B cell (primary cell): ENCODE results near the gene NUP85. TPM values are rescaled to one million over a fixed set of nuclear protein-coding genes. Genes with fewer than 3 reads are reported as not detected.

ENCODE experiments used
- ATAC-seq: fragments of 200-7000 bp; cut with Tn5 transposase; one replicate; pipeline ENCODE4 v1.10.0; 2021; ENCODE audit warnings: low read depth, mild to moderate bottlenecking, moderate number of reproducible peaks, moderate library complexity
- CTCF ChIA-PET: fragments of 350-600 bp; sonication (Branson Sonifier 250); formaldehyde crosslinking; loops from one replicate; lab custom pipeline; 2021; ENCODE audit warnings: antibody characterized with exemption, inconsistent platforms; lab: Charles Lee
- POLR2A ChIA-PET: fragments of 350-600 bp; sonication (Branson Sonifier 250); formaldehyde crosslinking; loops from one replicate; lab custom pipeline; 2021; ENCODE audit warnings: antibody characterized with exemption; lab: Charles Lee
- DNase-seq: peaks from one replicate; pipeline ENCODE4 v3.0.0; 2013
- H2AFZ ChIP-seq: 2 replicates; pipeline ENCODE4 v1.6.1; 2012; ENCODE audit warnings: mild to moderate bottlenecking, low read depth, low read length; ENCODE audit not compliant: insufficient read depth, poor library complexity, severe bottlenecking
- H3K27ac ChIP-seq, 2 donors: 1 replicate in 1 of 2; 2 replicates in 1 of 2; pipeline ENCODE4 v1.5.1; 2012 to 2013; ENCODE audit warnings: low read length in 2 of 2, mild to moderate bottlenecking in 2 of 2, moderate library complexity in 1 of 2
- H3K27me3 ChIP-seq, 4 experiments: fragments of 200-600 bp in 1 of 4; sonication (generic) in 1 of 4; replicated peaks in 1 of 4; 1 replicate in 2 of 4; 2 replicates in 2 of 4; pipeline versions ENCODE4 v1.6.1 to v1.7.0; 2013 to 2016; ENCODE audit warnings: low read length in 3 of 4, mild to moderate bottlenecking in 2 of 4, mixed read lengths in 1 of 4, moderate library complexity in 1 of 4; ENCODE audit not compliant: insufficient read depth in 4 of 4, control insufficient read depth in 3 of 4; ENCODE audit errors: control extremely low read depth in 1 of 4
- H3K36me3 ChIP-seq, 2 experiments: replicated peaks in 1 of 2; 1 replicate in 1 of 2; 2 replicates in 1 of 2; pipeline versions ENCODE4 v1.6.1 to v1.7.1; 2013; ENCODE audit warnings: low read length in 1 of 2; ENCODE audit not compliant: insufficient read depth in 2 of 2, control insufficient read depth in 1 of 2; ENCODE audit errors: control extremely low read depth in 1 of 2, extremely low read depth in 1 of 2
- H3K4me1 ChIP-seq, 2 donors: fragments of 200-600 bp in 1 of 2; sonication (generic) in 1 of 2; 1 replicate in 1 of 2; 2 replicates in 1 of 2; pipeline versions ENCODE4 v1.5.1 to v1.6.1; 2013 to 2017; ENCODE audit warnings: low read length in 2 of 2; ENCODE audit not compliant: control insufficient read depth in 2 of 2, insufficient read depth in 2 of 2
- H3K4me2 ChIP-seq: replicated peaks from 2 replicates; pipeline ENCODE3; 2012; ENCODE audit warnings: mild to moderate bottlenecking, low read depth, low read length; ENCODE audit not compliant: poor library complexity, severe bottlenecking
- H3K4me3 ChIP-seq, 5 experiments: fragments of 200-600 bp in 1 of 5; sonication (generic) in 1 of 5; 1 replicate in 3 of 5; 2 replicates in 2 of 5; pipeline versions ENCODE4 v1.5.1 to v1.7.0; 2011 to 2016; ENCODE audit warnings: low read length in 4 of 5, mild to moderate bottlenecking in 4 of 5, low read depth in 2 of 5, control low read depth in 1 of 5, moderate library complexity in 1 of 5; ENCODE audit not compliant: insufficient read depth in 1 of 5; ENCODE audit errors: control extremely low read depth in 1 of 5, extremely low read depth in 1 of 5
- H3K79me2 ChIP-seq: fragments of 200-600 bp; sonication (generic); one replicate; pipeline ENCODE4 v1.6.0; 2016; ENCODE audit warnings: low read length; ENCODE audit not compliant: control insufficient read depth, insufficient read depth
- H3K9ac ChIP-seq: fragments of 200-600 bp; sonication (generic); 2 replicates; pipeline ENCODE4 v1.6.1; 2017; ENCODE audit warnings: mild to moderate bottlenecking, low read length, moderate library complexity
- H3K9me3 ChIP-seq, 3 donors: one replicate each; pipeline versions ENCODE4 v1.6.1 to v1.7.1; 2013; ENCODE audit warnings: low read length in 2 of 3; ENCODE audit not compliant: control insufficient read depth in 2 of 3, insufficient read depth in 1 of 3; ENCODE audit errors: control extremely low read depth in 1 of 3
- H4K20me1 ChIP-seq: 2 replicates; pipeline ENCODE4 v1.6.0; 2012; ENCODE audit warnings: mild to moderate bottlenecking, low read length; ENCODE audit not compliant: insufficient read depth, control insufficient read depth, poor library complexity, severe bottlenecking
- H3K27ac Mint-ChIP-seq: one replicate; pipeline ENCODE4 v1.8.0; 2021; ENCODE audit warnings: mixed read lengths
- H3K27me3 Mint-ChIP-seq: one replicate; pipeline ENCODE4 v1.8.0; 2021; ENCODE audit warnings: mixed read lengths
- H3K4me1 Mint-ChIP-seq: one replicate; pipeline ENCODE4 v1.8.0; 2021; ENCODE audit warnings: mixed read lengths
- H3K4me3 Mint-ChIP-seq: one replicate; pipeline ENCODE4 v1.8.0; 2021; ENCODE audit warnings: mixed read lengths
- H3K9me3 Mint-ChIP-seq: one replicate; pipeline ENCODE4 v1.8.0; 2022; ENCODE audit warnings: mixed read lengths; ENCODE audit not compliant: insufficient read depth
- CTCF ChIP-seq: fragments of 200-600 bp; IDR thresholded peaks from one replicate; pipeline ENCODE4 v1.8.0; 2022; ENCODE audit warnings: antibody characterized with exemption, mild to moderate bottlenecking
- EZH2 ChIP-seq: IDR thresholded peaks from 2 replicates; pipeline ENCODE4 v1.6.1; 2012; ENCODE audit warnings: borderline replicate concordance, low read depth, mild to moderate bottlenecking, moderate library complexity, low read length; ENCODE audit not compliant: insufficient read depth, poor library complexity, severe bottlenecking
- WGBS: methylation state at CpG from one replicate; pipeline ENCODE4 v1.1.5; 2013; ENCODE audit warnings: missing lambda C conversion rate; ENCODE audit not compliant: insufficient coverage; 5-methylcytosine and 5-hydroxymethylcytosine counted together
- intact Hi-C: fragments of 100-400 bp; cut with micrococcal nuclease; formaldehyde crosslinking; loops from one replicate; pipeline ENCODE4 v1.10.0; 2022
- polyA plus RNA-seq: library from polyadenylated mRNA; depleted of rRNA; stranded (reverse); fragments of >200 nt; gene quantifications from 2 replicates; pipeline ENCODE4 v1.2.3, GENCODE V29; 2012
- total RNA-seq, 2 donors: library from RNA; stranded (reverse); fragments of 120-200 nt in 1 of 2; gene quantifications; 1 replicate in 1 of 2; 2 replicates in 1 of 2; pipeline versions ENCODE4 v1.2.3 to v1.2.4, GENCODE V29; 2013 to 2022

Gene NUP85
- total and polyA plus RNA-seq, 2 donors (not counting 1 experiment from before 2014, with no cell fraction given): 97.5 to 142 TPM

- H2AFZ ChIP-seq: peak overlapping the region; percentile 93
- peak overlapping the region; percentile 88 for H3K9ac ChIP-seq
- TF ChIP-seq EZH2 (no peak), CTCF (no peak)
- no peaks in the 10 kb centered on the region for H3K27me3 Mint-ChIP-seq
- H3K9me3 ChIP-seq: no peaks in the 10 kb centered on the region
- WGBS: 58% methylated on average over 21 of the region's 24 CpGs
- ChIA-PET CTCF (interaction anchor here (0.9 to 3.7 kb wide), 11 partner anchors 11 to 237 kb away, joined by 3 to 62 read pairs (median 5); partner anchors contain the start of genes GGA3, MRPS7 and SLC25A19), POLR2A (interaction anchor here (0.6 to 4.2 kb wide), 6 partner anchors 11 to 158 kb away, joined by 3 to 40 read pairs (median 5); partner anchors contain the start of genes GGA3 and MRPS7)
- no peaks in the 10 kb centered on the region for H3K9me3 Mint-ChIP-seq
- H3K27ac Mint-ChIP-seq: peak overlapping the region; percentile 82
- no peaks in the 10 kb centered on the region for H3K27me3 ChIP-seq
- H3K4me1 ChIP-seq: peaks cover 17 to 28% of the 10 kb centered on the region in 2 donors
- intact Hi-C loops: loop anchor here (1.0 to 2.0 kb wide), 8 partner anchors 11 to 311 kb away; partner anchors contain the start of genes GGA3, GRB2, MRPS7 and NUP85
- H3K4me3 ChIP-seq: peak overlapping the region in 4 of 5 experiments; percentile 72 to 93 (median 80)
- peaks cover 0 to 16% of the 10 kb centered on the region in 2 experiments for H3K36me3 ChIP-seq
- peak overlapping the region; percentile 88 for H3K4me3 Mint-ChIP-seq
- peak overlapping the region; percentile 78 to 83 for H3K27ac ChIP-seq
- peaks cover 23% of the 10 kb centered on the region for H3K4me1 Mint-ChIP-seq
- DNase-seq: no peak
- no peak for ATAC-seq
- no peaks in the 10 kb centered on the region for H4K20me1 ChIP-seq
- H3K79me2 ChIP-seq: peaks cover 28% of the 10 kb centered on the region
- H3K4me2 ChIP-seq: peak overlapping the region; percentile 95
These were observed 66.7 kb downstream of the NUP85 start for GRCh38 chr17:75271955-75272847.
